ENCODE data around the gene ARHGAP30. TPM values are rescaled to one million over a fixed set of nuclear protein-coding genes. Genes with fewer than 3 reads are reported as not detected.

The ARHGAP30 gene, protein sequence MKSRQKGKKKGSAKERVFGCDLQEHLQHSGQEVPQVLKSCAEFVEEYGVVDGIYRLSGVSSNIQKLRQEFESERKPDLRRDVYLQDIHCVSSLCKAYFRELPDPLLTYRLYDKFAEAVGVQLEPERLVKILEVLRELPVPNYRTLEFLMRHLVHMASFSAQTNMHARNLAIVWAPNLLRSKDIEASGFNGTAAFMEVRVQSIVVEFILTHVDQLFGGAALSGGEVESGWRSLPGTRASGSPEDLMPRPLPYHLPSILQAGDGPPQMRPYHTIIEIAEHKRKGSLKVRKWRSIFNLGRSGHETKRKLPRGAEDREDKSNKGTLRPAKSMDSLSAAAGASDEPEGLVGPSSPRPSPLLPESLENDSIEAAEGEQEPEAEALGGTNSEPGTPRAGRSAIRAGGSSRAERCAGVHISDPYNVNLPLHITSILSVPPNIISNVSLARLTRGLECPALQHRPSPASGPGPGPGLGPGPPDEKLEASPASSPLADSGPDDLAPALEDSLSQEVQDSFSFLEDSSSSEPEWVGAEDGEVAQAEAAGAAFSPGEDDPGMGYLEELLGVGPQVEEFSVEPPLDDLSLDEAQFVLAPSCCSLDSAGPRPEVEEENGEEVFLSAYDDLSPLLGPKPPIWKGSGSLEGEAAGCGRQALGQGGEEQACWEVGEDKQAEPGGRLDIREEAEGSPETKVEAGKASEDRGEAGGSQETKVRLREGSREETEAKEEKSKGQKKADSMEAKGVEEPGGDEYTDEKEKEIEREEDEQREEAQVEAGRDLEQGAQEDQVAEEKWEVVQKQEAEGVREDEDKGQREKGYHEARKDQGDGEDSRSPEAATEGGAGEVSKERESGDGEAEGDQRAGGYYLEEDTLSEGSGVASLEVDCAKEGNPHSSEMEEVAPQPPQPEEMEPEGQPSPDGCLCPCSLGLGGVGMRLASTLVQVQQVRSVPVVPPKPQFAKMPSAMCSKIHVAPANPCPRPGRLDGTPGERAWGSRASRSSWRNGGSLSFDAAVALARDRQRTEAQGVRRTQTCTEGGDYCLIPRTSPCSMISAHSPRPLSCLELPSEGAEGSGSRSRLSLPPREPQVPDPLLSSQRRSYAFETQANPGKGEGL
- not detected in 2 replicates for total RNA-seq

DNA sequence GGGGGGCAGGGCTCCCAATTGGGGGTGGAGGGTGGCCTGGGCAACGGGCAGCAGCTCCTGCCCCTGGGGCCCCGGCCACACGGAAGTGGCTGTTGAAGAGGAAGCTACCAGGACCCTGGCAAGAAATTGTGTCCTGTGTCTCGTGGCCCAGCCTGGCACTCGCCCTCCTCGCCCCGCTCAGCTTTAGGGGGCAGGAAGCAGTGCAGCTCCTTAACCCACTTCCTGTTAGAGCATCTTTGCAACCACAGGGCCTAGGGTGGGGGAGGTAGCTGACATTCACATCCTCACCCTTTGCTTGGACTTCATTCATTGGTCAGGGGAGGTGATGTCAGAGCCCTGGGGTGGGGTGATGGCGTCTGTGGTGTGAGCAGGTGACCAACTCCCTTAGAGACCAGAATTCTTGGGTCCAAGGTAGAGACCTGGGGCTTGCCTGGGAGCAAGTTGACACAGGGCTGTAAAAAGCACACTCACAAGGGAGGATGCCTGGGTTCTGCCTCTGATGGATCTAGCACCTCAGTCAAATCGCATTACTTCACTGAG lies at the start of gene ARHGAP30:
TSS of gene ARHGAP30 (minus strand) at position 161 of the 540 bp plus-strand sequence. CDS start 267 bp downstream, outside the sequence.

DNA sequence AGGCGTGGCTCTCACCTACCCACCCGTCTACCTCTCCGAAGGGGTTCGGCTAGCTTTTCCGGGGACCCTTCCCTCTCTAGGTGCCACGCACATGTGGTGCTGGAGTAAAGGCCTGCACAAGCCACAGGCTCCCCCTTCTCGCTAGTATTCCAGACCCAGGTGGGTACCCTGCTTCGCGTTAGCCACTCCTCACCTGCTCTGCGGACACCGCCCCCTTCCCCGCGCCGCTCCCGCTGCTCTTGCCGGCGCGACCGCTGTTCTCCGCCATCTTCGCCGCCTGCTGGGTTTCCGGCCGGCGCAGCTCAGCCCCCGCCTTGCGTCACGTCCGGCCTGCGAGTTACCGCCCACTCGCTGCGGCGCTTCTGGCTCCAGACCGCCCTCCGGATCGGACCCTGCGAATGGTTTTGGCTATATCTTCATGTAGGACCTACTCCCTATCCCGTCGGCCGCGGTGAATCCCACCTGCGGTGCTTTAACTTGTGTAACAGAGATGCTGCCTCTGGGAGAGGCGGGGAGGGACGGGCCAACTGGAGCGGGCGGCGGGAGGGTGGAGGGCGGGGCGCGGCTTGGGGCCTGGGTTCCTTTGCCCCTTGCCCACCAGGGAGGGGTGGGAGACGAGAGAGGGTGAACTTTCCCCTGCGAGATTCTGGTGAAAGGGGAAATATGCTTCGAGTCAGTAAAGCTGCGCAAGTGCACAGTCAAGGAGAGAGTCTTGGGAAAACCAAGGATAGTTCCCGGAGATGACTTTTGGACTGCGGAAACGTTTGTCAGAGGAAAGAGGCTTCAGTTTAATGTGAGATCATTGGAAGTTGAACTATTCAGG lies 48.3 kb upstream of the ARHGAP30 start, which contains the start of the genes NIT1 and PFDN2:
TSS of gene NIT1 (plus strand) at position 347 of the 823 bp plus-strand sequence. CDS start at position 419, 72 bp downstream.
TSS of gene PFDN2 (minus strand) at position 279 of the 823 bp plus-strand sequence. CDS start at position 268, 11 bp downstream.

DNA sequence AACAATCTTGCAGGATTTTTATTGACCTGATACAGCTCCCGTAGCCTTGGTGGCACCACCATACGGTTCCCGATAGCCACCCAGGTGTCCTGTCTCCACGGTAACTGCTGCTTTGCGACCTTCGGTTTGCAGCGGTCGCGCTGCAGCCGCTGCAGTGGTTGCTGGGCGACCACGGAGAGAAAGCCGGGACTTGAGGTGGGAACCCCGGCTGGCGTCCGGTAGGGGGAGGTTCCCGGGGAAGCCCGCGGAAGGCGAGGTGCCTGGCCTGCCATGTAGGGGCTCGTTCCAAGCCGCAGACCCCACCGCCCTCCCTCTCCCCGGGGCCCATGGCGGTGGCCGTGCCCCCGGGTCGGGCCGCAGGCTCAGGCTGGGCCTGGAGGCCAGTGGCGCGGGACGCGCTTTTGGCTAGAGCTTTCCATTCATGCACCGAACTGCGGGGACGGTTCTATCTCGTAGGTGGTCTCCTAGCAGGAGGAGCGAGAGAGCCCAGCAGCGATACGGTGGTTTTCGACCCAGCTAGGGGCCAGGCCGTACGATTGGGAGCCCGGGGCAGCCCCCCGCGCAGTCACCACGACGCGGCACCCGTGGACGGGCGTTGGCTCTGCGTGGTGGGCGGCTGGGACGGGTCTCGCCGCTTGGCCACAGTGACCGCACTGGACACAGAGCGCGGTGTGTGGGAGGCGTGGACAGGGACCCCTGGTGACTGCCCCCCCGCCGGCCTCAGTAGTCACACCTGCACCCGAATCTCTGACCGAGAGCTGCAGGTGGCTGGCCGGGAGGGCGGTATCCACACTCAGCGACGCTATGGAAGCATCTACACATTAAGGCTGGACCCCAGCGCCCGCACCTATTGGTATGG lies 28.7 kb upstream of the ARHGAP30 start, which contains the start of gene KLHDC9:
TSS of gene KLHDC9 (plus strand) at position 152 of the 859 bp plus-strand sequence. CDS start at position 327, 175 bp downstream.

DNA sequence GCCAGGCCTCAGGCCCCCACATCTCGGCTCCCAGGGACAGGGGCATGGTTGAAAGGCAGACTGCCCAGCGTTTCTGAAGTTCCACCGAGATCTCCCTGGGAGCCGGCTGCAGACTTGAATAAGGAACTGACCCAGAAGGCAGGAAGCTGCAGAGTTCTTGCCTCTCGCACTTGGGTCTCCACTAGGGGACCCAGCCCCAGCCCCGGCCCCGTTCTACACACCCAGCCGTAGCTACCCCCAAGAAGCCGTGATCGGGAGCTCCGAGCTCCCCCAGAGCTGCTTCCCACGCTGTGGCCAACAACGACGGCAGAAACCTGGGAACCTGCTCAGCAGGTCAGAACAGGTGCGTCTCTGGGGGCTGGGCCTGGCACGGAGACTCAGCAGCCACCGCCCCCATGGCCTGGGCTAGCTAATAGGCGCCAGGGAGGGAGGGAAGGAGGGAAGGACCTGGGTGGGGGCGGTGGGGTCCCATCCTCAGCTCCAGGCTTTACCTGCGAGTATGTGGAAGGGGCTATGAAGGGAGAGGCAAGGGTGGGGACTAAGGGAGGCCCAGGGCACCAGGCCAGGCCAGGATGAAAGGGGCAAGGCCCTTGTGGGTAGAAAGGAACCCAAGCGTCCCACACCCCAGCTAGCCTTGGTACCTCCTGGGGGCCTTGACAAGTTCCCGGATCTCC lies 19.7 kb upstream of the ARHGAP30 start, which contains the start of gene NECTIN4:
TSS of gene NECTIN4 (minus strand) at position 308 of the 674 bp plus-strand sequence. CDS start at position 46, 262 bp downstream.

DNA sequence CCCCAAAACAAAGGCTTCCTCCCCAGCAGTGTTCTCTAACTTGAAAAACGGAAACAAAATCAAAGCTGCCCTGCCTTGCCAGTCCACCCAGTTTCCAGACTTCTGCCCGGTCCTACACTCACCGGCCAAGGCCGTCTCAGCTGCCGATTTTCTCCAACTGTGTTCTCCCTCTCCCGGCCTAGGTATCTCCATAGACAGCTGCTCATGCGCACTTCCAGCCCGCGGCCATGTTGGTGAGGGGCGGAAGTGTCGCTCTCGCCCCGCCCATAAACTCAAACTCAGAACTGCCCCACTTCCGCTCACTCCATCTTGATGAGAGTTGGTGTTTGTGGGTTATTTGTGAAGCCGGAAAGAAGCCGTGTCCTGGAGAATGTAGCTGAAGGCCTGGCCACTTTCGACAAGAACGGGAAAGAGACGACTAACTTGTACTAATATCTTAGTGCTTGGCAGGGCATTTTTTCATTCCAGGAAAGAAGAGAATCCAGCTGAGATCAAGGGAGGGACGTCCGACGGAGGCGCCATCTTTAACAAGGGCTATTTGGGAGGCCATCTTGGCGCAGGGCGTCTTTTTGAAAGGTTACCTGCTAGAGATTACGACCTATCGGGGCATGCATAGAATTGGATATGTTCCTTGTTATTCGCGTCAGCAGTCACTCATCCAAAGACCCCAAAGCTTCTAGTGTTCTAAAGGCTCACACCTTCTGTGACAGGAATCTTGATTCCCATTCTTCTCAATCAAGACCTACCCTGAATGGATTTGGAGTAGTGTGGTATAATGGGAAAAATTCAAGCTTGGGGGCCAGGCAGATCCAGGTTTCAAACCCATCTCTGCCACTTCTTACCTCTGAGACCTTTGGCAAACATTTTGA lies 23.7 kb downstream of the ARHGAP30 start, which contains the start of gene USF1:
TSS of gene USF1 (minus strand) at position 242 of the 869 bp plus-strand sequence. CDS start 2,702 bp downstream, outside the sequence.

DNA sequence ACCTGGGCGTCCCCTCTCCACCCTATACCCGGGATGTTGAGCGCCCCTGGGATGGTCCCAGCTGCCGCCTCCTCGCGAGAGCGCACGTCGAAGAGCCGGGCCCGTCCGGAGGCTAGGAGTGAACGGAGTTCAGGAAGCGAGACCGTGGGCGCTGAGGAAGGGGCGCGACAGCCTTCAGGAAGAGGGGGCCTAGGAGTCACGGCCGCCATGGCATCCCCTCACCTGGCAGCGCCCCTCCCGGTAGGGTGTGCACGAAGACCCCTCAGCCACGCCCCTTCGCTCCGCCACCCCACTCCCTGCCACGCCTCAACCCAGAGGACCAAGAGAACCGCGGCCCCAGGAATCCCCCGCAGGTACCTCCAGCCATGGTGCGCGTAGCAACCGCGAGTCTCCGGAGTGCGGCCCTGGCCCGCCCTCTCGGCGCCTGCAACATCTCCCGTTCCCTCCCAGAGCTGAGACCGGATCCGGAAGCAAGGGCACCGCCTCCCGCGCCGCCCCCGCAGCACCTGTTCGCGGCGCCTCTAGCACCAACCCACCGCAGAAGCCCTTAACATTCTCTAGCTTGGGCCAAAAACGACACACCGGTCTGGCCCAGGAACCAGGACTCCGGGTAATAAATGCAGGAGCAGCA lies 31.1 kb downstream of the ARHGAP30 start, which contains the start of gene TSTD1:
TSS of gene TSTD1 (minus strand) at position 442 of the 631 bp plus-strand sequence. CDS start at position 367, 75 bp downstream.

DNA sequence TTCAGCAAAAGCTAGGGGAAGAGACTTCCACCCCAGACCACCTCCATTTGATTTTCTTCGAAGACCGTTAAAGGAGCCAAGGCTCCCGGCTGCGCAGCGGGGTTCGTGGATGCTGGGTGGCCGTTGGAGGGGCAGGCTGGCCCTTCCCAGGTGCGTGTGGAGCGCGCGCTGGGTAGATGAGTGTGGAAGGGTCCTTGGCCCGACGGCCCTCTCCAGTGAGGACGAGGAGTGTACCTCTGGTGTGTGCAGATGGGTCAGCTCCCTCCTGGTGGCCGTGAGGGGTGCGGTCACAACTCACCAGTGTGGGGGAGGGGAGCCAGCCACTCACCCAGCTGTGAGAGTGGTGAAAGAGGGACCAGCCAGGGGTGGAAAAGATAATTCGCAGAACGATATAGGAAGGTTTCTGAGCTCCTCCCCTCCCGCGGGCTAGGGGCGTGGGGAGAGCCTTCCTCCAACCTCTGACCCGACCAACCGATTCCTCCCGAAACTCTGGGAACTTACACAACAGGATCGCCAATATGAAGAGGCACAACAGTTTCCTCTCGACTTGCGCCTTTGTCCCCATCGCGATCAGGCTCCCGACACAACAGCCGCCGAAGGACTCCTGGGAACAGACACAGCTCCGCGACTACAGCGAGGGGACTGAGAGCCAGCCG lies 49.1 kb downstream of the ARHGAP30 start, which contains the start of gene F11R:
TSS of gene F11R (minus strand) at position 644 of the 656 bp plus-strand sequence. CDS start at position 565, 79 bp downstream.

Small RNAs within 50 kb of the gene (small RNA-seq; reads per million reads assigned to genes)
- gene AL591806.2 = not detected

Other genes with a start within 250 kb of the ARHGAP30 start
- not detected in 2 replicates for gene CD244, start 207.0 kb downstream of the ARHGAP30 start, total RNA-seq
- gene ITLN1, start 184.7 kb downstream of the ARHGAP30 start, total RNA-seq = not detected in 2 replicates
- gene ITLN2, start 115.1 kb downstream of the ARHGAP30 start, total RNA-seq = 0.27 TPM in 1 of 2 replicates, not detected in the other
- 110 and 113 TPM in 2 replicates for gene F11R, start 48.7 kb downstream of the ARHGAP30 start, total RNA-seq
- gene TSTD1, start 30.9 kb downstream of the ARHGAP30 start, total RNA-seq = 7.4 and 50.5 TPM in 2 replicates
- gene USF1, start 23.9 kb downstream of the ARHGAP30 start, total RNA-seq = 53.0 and 54.7 TPM in 2 replicates
- 0.14 and 0.40 TPM in 2 replicates for gene NECTIN4, start 19.7 kb upstream of the ARHGAP30 start, total RNA-seq
- gene KLHDC9, start 28.5 kb upstream of the ARHGAP30 start, total RNA-seq = 0.79 and 0.80 TPM in 2 replicates
- gene PFDN2, start 48.1 kb upstream of the ARHGAP30 start, total RNA-seq = 54.3 and 55.2 TPM in 2 replicates
- gene NIT1, start 48.2 kb upstream of the ARHGAP30 start, total RNA-seq = 17.6 and 18.9 TPM in 2 replicates
- gene DEDD, start 62.8 kb upstream of the ARHGAP30 start, total RNA-seq = 28.6 and 31.4 TPM in 2 replicates
- gene UFC1, start 84.1 kb upstream of the ARHGAP30 start, total RNA-seq = 95.0 and 102 TPM in 2 replicates
- gene USP21, start 89.6 kb upstream of the ARHGAP30 start, total RNA-seq = 8.1 and 9.5 TPM in 2 replicates
- gene PPOX, start 96.5 kb upstream of the ARHGAP30 start, total RNA-seq = 11.6 and 16.4 TPM in 2 replicates
- gene B4GALT3, start 107.6 kb upstream of the ARHGAP30 start, total RNA-seq = 25.7 and 31.5 TPM in 2 replicates
- 35.9 and 90.2 TPM in 2 replicates for gene ADAMTS4, start 129.2 kb upstream of the ARHGAP30 start, total RNA-seq
- 109 and 111 TPM in 2 replicates for gene NDUFS2, start 132.5 kb upstream of the ARHGAP30 start, total RNA-seq
- not detected in 2 replicates for gene FCER1G, start 145.4 kb upstream of the ARHGAP30 start, total RNA-seq
- not detected in 2 replicates for gene APOA2, start 153.7 kb upstream of the ARHGAP30 start, total RNA-seq
- 12.6 and 14.9 TPM in 2 replicates for gene TOMM40L, start 156.2 kb upstream of the ARHGAP30 start, total RNA-seq
- gene NR1I3, start 168.3 kb upstream of the ARHGAP30 start, total RNA-seq = not detected in 2 replicates
- gene PCP4L1, start 188.9 kb upstream of the ARHGAP30 start, total RNA-seq = not detected in 2 replicates
- 1.2 and 1.3 TPM in 2 replicates for gene MPZ, start 240.1 kb upstream of the ARHGAP30 start, total RNA-seq
- gene SDHC, start 244.5 kb upstream of the ARHGAP30 start, total RNA-seq = 33.9 and 45.9 TPM in 2 replicates

All from thoracic aorta endothelial cell (primary cell).